GM18499 (cell line): ENCODE data around the gene MRPL4.

Experiments used
- ATAC-seq: cut with Tn5 transposase; IDR thresholded peaks from one replicate; pipeline ENCODE4 v1.9.1; 2021; ENCODE audit warnings: moderate number of reproducible peaks; ENCODE audit not compliant: insufficient read depth, unreplicated experiment

Gene MRPL4

GRCh38 chr19:10285393-10285792, 33.4 kb downstream of the MRPL4 start:
- no peak for ATAC-seq

GRCh38 chr19:10286803-10287737, 35.1 kb downstream of the MRPL4 start, which contains the start of gene ICAM4:
Gene ICAM4, plus strand, starts transcription at chr19:10286955. Its CDS starts 58 bp downstream, at chr19:10287013.
- ATAC-seq: no peak

GRCh38 chr19:10288662-10289166, 36.7 kb downstream of the MRPL4 start:
- no peak for ATAC-seq

GRCh38 chr19:10289167-10289835, 37.3 kb downstream of the MRPL4 start:
- no peak for ATAC-seq

GRCh38 chr19:10289836-10290356, 37.9 kb downstream of the MRPL4 start, which contains the start of gene ICAM5:
Gene ICAM5, plus strand, starts transcription at chr19:10289952. Its CDS starts 92 bp downstream, at chr19:10290044.
- no peak for ATAC-seq

- no peak for ATAC-seq
These were observed 38.4 kb downstream of the MRPL4 start for GRCh38 chr19:10290357-10290875.

- ATAC-seq: no peak
These were observed 39.0 kb downstream of the MRPL4 start for GRCh38 chr19:10290876-10291553.

GRCh38 chr19:10291554-10292205, 39.7 kb downstream of the MRPL4 start:
- no peak for ATAC-seq

- ATAC-seq: no peak
These were observed 40.3 kb downstream of the MRPL4 start for GRCh38 chr19:10292206-10292788.

GRCh38 chr19:10292789-10293636, 41.0 kb downstream of the MRPL4 start:
- no peak for ATAC-seq

- ATAC-seq: no peak
These were observed 41.8 kb downstream of the MRPL4 start for GRCh38 chr19:10293637-10294367.

GRCh38 chr19:10294368-10294697, 42.3 kb downstream of the MRPL4 start:
- no peak for ATAC-seq

GRCh38 chr19:10295305-10295846, 43.4 kb downstream of the MRPL4 start:
- no peak for ATAC-seq

GRCh38 chr19:10295847-10296591, 44.0 kb downstream of the MRPL4 start:
- ATAC-seq: no peak

GRCh38 chr19:10299545-10300458, 47.8 kb downstream of the MRPL4 start:
- no peak for ATAC-seq
